OCI-M2 (cell line): ENCODE data around the gene KRT1.

Experiments
- DNase-seq: peaks from one replicate; lab custom pipeline; 2025; ENCODE audit not compliant: unreplicated experiment; lab: John Stamatoyannopoulos, UW

Gene KRT1

DNA sequence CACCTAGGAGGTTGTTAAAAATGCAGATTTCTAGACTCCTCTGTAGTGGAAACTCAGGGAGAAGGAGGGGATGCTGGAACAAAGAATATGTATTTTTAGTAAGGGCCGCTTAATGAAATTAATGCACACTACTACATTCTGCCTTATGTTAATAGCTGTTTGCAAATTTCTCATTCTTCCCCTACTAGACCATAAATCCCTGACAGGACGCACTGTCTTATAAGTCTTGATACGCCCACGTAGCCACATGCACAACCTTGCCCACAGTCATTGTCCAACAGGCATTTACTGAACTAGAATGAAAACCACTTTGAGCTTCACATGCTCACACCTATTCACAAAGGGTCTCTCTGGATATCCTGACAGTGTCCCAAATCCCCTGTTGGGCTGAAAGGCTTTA is 38.7 kb downstream of the KRT1 start:
- no peak for DNase-seq

DNA sequence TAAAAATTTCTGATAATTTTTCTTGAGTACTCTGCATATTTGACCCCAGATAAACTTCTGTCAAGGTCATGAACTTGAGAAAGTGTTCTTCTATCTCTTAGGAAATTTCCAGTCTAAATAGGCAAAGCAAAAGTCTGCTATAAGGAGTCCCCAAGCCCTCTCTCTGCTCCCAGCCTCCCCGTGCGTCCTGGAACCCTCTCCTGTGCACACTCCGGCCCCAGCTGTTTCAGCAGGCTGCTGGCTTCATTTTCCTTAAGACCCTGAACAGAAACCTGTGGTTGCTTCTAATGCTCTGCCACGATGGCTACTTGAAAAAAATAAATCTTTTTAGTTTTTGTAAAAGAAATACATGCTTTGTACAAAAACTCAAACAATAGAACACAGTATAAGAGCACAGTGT is 42.9 kb downstream of the KRT1 start:
- DNase-seq, result no peak

DNA sequence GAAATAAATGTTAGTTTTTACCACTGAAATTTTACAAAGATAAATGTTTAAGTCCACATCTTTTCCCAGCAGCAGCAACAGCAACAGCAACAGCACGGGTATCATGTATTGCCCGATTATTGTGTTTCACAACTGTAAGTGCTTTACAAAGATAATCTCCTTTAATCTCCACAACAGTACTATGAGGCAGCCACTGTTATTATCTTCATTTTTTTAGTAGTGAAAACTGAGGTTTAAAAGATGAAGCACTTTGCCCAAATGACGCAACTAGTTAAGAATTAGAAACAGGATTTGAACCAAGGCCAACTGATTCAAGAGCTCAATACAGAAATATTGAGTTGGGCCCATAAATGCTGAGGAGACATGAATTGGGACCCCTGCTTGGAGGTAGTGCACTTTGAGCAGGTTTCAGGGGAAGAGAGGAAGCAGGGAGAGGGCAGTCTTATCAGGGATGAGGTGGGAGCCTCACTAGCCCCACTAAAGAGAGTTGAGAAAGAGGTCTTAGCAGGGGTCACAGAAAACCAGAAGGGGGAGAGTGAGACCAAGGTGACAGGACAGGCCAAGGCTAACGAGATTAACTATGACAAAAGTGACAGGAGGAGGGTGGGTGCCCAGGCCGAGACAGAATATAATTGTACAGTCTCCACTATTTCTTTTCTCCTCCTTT is 43.5 kb downstream of the KRT1 start:
- no peak for DNase-seq

DNA sequence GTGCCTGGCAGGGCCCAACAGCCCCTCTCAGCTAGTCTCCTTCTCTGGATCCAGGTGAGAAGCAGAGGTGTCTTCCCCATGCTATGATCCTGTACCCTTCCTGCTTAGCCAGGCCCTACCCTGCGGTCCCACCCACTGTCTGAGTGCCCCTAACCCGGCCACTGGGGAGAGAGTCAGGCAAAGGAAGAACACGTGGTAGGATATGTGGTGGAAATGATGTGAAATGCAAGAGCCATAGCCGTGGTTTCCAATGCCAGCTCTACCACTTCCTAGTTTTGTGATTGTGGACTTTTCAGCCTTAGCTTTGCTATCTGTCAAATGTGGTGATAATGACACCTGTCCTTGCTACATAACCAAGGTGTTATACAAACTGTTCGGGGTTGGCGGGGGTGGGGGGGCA is 44.0 kb downstream of the KRT1 start:
- DNase-seq, result no peak

DNA sequence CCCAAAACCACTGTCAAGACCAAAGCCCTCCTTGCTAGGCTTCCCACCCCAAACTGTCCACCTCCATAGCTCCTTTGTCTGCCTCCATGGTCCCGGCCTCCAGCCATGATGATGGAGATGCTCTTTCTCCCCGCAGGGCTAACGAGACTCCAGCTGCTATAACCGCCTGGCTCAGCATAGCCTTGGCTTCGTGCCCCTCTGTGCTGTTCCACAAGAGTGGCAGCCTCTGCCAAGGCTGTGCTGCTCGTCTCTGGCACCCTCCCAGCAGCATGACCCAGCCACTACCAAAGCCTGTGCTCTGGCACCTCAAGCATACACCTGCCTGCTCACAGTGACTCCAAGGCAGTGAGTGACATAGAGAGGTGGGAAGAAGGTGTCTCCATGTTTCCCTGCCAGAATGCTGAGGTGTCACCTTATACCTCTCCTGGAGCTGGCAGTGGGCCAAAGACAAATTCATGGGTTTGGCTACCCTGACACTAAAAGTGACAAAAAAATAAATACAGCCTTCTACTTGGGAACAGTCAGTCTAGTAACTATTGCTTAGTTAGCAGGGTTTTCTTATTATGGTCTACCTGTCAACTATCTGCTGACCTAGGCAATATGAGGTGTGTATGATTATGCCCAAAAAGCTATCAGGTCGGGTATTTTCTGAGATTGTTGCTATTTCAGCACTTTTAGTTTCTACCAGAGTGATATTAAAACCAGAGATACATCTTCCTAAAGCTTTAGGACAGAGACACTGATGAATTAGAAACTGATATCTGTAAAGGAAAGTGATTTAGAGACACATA is 45.7 kb downstream of the KRT1 start:
- DNase-seq, result no peak

DNA sequence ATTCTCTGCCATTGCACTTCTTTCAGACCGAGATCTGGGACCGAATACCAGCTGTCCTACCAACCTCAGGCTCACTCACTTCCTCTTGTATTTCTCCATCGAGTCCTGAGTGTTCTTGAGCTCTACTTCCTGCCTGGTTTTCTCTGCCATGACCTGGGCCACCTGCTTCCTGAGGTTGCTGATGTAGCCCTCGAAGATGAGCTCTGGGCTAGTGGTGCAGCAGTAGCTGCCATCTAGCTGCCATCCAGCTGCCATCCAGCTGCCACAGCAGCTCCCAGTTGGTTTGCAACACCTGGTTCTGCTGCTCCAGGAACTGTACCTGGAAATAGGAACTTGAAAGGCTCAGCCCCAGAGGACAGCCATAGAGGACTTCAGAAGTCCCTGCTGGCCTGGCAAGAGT is 46.8 kb downstream of the KRT1 start:
- no peak for DNase-seq

DNA sequence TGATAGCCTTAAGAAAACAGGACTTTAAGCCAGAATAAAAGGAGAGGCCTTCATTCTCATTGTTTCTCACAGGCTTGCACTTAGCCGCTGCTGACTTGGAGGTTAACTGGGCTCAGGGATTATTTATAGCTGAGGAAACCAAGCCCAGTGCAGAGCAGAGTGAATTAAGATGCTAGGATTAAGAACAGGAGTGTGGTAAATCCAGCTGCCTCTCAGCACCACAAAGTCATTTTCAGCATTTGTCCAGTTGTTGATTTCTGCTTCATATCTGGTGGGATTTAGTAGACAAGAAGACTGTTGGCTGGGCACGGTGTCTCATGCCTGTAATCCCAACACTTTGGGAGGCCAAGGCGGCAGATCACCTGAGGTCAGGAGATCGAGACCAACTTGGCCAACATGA is 47.6 kb downstream of the KRT1 start:
- no peak for DNase-seq

DNA sequence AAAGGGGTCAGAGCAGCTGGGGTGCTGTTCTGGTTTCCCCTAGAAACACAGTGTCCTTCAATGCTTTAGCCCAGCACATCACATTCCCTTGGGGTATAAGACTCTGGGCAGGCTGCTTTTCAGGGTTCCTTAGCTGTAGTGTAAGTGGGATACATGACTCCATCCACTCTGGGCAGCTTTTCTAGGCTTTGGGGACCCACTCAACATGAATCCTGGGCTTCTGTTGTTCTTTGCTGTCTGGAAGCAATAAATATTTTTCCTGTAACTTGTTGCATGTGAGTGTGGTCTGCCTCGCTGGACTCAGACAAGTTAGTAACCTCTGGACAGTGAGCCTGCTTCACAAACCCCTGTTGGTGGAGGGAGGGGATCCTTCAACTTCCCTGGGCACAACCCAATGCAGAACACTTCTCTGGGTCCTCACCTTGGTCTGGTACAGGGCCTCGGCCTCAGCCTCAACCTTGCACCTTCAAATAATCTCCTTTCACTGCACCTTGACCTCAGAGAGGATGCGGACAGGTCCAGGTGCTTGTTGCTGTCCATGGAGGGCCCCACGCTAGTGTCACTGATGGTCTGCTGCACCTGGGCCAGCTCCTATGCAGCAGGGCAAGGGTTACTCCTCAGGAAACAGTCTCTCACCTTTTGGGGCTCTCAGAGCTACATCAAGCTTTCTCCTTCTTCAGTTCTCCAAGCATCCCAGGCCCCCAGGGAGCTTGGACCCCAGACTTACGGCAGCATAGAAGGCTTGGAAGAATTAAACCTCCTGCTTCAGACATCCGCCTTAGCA is 48.3 kb downstream of the KRT1 start:
- DNase-seq, result no peak

DNA sequence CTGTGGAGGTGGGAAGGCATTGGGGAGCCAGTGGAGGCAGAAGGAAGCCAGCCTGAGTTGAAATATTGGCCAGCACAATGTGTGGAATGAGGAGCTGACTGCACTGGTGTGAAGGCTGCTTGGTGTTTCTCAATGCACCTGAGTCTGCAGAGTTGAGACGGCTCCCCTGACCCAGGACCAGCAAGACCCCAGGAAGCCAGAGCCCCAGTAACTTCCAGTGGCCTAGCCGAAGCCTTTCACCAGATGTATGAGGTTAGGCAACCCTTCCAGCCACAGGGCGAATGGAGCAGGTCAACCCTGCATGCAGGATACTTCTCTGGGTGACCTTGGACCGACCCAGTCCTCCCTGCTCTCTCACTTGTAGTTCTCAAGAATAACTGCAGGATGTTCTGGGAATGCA is 48.9 kb downstream of the KRT1 start:
- no peak for DNase-seq

DNA sequence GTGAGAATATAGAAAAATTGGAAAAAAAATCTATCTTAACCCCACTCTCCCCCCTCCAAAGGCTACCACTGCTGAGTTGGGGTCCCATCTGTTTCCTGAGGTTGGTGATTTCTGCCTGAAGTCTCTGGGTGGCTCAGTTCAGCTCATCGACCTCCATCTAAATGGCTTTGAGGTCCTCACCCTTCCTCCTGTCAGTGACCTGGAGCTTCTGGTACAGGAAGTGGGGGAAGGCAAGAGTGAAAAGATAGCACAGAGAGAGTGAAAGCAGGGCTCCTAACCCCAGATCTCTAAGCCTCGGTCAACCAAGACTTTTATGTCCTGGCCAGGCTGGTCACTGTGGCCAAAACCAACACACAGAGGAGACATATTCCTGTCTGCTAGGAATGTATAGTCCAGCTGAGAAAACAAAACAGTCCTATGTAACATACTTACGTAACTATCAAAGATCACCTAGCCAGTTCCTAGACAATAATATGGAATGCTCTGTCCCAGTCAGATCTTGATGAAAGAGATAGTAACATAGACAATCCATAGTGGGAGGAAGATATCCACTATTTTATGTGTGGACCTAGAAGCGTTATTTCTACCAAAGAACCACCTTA is 49.5 kb downstream of the KRT1 start:
- no peak for DNase-seq

DNA sequence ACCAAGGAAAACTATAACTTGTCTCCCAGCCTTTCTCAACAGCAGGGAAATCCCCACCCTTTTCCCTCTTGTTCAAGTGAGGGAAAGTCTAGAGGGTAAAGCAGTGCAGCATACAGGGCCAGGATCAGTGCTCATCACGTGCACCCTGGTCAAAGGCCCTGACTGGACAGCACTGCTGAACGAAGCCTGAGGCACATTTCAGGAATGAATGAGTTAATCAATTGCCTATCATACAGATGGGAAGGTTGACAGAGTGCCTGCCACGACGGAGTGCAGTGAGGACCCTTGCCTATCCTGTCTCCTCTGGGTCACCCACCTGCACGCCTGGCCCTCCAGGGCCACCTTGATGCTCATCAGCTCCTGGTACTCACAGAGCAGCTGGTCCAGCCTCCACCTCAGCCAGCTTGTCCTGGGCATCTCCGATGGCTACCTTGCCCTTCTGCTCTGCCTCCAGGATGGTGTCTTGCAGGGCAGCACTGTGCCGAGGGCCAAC is 50.2 kb downstream of the KRT1 start:
- DNase-seq, result no peak

DNA sequence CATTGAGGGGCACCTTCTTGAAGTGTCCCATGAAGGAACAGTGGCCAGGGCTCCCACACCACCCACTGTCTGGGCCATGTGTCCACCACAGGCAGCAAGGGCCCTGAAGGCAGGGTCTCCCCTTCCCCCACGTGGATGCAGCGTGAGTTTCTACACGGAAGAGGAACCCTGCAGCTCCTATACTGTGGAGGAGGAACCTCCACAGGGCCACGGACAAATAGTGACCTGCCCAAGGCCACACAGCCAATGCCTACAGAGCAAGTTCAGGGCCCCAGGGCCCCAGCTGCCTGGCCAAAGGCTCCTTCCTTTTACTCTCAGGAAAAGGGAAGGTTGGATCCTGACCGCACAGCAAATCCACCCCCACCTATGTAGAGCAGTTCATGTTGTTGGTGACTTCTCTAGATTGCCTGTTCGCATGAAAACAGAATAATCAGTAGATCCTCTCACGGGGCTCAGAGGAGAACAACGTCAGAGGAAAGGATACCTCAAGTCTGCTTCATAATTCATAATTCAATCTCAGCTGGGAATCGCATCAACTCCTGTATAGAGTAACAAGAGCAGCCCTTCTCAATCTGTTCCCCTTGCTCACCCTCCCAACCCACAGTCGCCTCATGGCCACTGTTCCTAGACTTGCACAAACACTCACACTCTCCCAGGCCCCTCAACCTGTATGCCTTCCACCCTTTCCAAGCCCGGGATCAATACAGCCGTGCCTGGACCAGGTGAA is 50.8 kb downstream of the KRT1 start:
- DNase-seq, result no peak

DNA sequence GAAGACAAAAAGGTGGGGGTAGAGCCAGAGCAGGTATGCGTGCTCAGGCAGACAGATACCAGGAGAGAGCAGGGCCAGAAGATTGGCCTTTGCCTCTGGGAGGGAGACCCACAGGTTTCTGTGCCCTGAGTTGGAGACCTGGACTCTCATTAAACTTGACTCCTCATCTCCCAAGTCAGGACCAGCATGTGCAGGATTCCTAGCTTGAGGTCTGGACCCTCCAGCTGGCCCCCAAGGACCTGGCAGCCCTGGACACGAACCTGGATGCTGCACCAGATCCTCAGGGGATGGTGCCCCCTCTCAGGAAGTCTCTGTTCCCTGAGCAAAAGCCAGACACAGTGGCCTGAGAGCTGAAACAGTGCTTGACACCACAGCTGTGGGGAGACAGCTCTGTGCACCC is 51.4 kb downstream of the KRT1 start:
- DNase-seq, result no peak

DNA sequence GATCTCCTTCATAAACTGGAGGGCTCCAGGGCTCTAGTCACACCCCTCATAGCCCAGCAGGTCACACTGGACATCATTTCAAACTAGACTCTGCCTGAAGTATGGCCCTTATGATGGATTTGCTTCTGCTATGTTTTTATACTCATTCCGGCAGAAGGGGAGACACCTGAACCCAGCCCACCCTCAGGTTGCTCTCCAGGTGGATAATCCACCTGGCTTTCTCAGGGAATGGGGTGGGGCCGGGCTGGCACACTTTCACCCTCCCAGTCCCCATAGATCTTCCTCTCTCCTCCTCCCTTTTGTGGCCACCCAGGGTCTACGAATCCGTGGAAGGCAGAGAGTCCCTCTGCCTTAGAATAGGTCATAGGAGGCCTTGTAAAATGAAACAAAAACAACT is 52.1 kb downstream of the KRT1 start:
- DNase-seq, result no peak

DNA sequence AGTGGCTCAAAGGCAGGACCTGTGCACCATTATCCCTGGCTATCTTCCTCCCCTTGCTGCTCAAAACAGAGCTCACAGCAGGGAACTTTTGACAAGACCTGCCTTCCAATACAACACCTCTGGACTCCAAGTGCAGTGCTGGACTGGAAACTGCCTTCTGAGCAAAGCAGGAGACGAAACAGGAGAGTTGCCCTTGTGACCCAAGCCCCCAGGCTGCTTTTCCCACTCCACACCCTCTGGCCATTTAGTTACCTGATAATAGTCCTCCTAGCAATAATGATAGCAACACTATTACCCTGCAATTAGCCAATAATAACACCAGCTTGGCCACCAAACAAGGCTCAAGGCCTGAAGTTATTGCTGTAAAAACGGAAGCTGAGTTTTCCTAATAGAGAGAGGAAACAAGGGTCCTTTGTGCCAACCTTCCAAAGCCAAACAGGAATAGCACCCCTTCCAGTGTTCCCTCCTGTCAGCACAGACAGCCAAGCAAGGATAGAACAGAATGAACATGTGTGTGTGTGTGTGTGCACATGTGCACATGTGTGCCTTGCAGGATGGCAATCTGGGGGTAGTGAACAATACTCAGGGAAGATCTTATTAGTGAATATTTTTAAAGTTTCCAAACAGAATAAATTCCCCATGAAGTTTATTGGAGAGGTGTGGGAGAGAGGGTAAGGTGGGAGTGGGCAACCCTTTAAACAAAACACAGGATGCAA is 52.7 kb downstream of the KRT1 start:
- DNase-seq, result no peak
